ENCODE measurements around the gene LCP1.
"Not testable (repeated sequence)": the region's sequence is repeated elsewhere in the genome, so short reads cannot be mapped to it uniquely, and the experiment has no call there.

Gene LCP1, protein sequence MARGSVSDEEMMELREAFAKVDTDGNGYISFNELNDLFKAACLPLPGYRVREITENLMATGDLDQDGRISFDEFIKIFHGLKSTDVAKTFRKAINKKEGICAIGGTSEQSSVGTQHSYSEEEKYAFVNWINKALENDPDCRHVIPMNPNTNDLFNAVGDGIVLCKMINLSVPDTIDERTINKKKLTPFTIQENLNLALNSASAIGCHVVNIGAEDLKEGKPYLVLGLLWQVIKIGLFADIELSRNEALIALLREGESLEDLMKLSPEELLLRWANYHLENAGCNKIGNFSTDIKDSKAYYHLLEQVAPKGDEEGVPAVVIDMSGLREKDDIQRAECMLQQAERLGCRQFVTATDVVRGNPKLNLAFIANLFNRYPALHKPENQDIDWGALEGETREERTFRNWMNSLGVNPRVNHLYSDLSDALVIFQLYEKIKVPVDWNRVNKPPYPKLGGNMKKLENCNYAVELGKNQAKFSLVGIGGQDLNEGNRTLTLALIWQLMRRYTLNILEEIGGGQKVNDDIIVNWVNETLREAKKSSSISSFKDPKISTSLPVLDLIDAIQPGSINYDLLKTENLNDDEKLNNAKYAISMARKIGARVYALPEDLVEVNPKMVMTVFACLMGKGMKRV

GRCh38 chr13:46181840-46182490 lies at the start of gene LCP1:
TSS of gene LCP1 (minus strand) at chr13:46182177. CDS start at chr13:46159662, 22,515 bp downstream.
- peak; percentile 48 for DNase-seq

DNA sequence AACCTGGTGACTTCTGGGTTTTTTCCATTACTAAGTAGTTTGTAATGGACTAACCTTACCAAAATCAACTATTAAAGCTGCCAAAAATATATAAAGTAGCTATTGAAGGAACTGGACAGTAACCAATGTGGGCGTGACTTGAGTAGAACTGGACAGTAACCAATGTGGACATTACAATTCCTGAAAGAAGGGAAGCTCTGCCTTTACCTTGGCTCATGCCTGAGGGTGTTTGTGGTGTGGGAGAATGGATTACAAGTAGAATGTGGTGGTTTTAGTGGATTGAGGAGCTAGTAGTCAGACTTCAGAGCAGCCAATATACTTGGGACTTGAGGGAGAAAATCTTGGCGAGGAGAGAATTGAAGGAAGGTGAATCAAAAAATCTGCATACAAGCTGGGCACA lies 47.3 kb upstream of the LCP1 start:
- no peak for DNase-seq

DNA sequence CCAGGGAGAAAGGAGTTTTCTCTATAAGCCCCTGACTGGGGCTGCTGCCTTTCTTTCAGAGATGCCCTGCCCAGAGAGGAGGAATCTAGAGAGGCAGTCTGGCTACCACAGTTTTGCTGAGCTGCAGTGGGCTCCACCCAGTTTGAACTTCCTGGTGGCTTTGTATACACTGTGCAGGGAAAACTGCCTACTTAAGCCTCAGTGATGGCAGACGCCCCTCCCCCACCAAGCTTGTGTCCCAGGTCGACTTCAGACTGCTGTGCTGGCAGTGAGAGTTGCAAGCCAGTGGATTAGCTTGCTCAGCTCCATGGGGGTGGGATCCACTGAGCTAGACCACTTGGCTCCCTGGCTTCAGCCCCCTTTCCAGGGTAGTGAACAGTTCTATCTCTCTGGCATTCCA lies 38.3 kb upstream of the LCP1 start:
- DNase-seq: not testable (repeated sequence)

GRCh38 chr13:46214741-46215140 lies 32.8 kb upstream of the LCP1 start:
- DNase-seq: not testable (repeated sequence)

GRCh38 chr13:46213242-46213641 lies 31.3 kb upstream of the LCP1 start:
- no peak for DNase-seq

DNA sequence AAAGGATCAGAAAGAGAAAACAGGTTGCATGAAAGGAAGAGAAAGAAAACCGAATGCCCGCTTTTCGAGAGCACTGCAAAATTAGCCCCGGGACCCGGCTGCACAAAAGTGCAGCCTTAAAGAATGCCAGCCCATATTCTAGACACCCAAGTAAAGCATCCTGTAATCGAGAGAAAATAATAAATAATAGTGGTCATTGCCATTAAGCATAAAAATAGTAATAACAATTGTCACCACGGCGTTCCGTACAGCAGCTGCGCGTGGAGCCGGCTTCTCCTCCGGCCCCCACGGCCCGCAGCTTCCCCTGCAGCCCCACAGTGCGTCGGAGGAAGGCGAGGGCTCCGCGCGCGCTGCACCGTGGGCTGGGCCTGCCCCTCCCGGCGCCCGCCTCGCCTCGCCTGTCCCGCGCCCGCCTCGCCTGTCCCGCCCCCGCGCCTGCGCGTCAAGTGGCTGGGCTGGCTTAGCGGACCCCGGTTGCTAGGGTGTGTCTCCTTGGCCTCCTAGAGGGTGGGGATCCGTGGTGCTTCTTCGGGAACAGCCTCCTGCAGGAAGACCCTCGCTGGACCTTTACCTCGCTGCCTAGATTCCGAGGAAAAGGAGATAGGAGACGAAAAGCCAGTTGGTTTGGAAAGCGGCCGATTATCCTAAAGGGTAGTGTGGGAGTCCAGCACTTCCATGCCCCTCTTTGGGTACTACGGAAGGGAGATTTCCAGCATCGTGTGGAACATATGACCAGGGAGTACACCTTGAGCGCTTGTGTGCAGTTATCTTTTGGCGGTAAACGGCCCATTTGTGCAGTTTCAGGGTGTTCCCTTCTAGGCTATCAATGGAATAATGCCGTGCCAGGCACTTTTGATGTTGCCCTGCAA lies 29.7 kb upstream of the LCP1 start, which contains the start of gene LRRC63:
LRRC63 (plus strand) TSS at position 446 of the 869 bp plus-strand sequence. CDS start 1,107 bp downstream, outside the sequence.
- DNase-seq: peak; percentile 79

DNA sequence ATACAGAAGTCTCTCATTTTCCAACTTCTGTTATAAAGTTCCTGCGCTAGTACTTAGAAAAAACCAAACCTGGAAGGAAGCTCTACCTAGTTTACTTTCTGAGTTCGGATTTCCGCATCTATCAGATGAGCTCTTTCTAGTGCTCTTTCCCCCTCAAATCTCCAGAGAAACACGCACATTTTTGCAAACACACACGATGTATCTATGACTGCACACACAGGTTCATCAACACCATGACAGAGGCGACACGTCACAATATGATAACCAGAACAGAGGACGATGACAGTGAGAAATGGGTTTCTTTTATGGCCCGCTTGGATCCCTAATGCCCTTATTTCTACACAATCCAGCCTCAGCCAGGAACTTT lies 29.1 kb upstream of the LCP1 start:
- no peak for DNase-seq

- DNase-seq: no peak
Observed at GRCh38 chr13:46210362-46211083, 28.5 kb upstream of the LCP1 start.

DNA sequence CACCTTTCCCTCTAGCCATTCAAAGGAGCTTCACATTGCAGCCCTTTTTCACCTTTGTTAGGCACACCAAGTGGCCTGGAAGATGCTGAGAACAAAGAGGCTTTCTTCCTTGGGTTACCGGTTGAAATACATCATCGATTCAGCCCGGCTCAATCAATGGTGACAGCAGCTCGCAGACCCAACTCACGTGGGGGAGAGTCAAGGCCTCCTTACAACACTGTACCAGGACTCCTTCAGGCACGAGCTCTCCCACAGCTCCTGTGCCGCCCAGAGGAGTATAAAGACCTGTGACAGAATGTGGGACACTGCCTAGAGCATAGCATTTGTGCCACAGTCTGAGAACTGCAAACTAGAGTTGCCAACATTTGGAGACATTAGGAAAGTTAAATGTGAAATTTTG lies 25.9 kb upstream of the LCP1 start:
- no peak for DNase-seq

- no peak for DNase-seq
Observed at GRCh38 chr13:46206143-46206542, 24.2 kb upstream of the LCP1 start.

DNA sequence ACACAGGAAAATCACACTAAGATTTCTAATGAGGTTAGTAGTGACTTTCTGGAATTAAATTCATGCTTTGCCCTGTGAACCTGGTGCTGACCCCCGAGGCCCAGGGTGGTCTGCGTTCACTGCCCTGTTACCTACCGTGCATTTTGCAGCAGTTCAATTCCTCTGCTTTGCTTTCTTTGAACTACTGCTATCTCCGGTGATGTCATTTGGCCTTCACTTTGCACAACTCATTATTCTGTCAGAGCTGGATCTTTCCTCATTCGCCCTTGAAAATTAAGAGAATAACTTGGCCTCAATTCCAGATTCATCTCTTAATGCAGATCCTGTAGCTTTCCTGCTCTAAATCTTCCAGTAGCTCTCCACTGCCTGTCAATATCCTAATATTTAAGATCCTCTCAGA lies 21.0 kb upstream of the LCP1 start:
- no peak for DNase-seq

DNA sequence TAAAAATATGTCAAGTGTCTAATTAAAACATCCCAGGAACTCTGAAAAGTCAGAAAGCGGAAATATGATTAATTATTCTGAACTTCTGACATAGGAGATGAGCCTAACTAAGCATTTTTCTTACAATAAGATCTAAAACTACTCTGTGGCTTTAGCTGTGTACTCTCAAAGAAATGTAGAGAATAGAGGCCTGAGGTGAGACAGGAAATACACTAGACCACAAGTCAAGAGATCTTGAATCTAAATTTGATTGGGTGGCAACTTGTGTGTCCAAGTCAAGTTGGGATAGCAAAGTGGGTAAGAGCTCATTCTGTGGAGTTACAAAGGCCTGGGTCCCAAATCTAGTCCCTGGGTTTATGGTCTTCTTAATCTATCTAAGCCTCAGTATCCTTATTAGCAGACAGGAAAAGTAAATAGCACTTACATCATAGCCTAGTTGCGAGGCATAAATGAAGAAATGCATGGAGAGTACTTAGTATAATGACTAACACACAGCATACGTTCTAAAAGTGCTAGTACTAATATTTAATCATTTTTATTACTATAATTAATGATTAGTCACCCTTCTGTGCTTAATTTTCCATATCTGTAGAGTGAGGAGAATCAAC lies 20.3 kb upstream of the LCP1 start:
- no peak for DNase-seq

DNA sequence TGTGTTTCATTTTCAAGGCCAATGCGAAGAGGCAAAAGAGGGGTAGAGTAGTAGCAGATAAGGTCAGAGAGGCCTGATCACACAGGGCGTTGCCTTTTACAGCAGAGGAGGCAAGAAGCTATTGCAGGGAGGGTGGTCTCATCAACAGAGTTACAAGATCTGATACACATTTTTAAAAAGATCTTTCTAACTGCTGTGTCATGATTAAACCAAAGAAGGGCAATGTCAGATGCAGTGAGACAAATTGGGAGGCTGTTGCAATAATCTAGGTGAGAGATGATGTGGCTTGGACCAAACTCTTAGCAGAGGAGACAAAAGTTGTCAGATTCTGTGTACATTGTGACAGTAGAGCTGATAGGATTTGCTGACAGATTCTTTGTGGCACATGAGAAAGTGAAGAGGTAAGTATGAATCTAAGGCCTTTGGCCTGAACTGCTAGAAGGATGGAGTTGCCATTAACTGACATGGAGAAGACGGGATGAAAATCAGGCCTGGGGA lies 16.8 kb upstream of the LCP1 start:
- DNase-seq: no peak

DNA sequence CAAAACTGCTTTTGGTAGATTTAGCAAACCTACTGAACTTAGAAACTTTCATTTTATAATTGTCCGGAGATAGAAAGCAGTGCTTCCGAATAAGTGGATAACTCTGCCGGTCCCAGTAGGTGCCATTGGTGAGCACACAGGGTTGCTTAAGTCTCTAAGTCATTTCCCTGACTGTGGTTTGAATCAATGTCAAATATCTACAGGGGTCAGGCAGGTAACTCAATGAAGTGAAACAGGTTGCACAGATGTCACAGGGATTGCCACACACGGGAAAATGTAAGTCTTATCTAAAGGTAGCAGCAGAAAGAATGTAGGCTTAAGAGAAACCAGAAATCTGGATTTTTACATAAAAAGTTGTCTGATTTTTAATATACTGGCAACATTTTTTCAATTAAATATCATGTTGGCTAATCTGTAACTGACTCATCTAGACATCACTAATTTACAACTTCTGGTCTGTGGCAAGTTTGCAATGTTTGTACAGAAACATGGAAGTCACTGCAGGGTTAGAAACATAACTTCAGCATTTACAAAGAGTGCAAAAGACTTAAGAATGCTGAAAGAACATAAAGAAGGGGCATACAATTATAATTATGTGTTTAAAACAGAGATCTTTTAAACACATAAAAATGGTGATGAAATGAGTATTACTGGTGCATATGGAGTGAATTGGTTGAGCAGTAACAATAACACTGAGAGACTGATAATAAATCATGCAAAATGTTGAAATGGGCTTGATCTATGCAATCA lies 15.5 kb upstream of the LCP1 start:
- DNase-seq: no peak

DNA sequence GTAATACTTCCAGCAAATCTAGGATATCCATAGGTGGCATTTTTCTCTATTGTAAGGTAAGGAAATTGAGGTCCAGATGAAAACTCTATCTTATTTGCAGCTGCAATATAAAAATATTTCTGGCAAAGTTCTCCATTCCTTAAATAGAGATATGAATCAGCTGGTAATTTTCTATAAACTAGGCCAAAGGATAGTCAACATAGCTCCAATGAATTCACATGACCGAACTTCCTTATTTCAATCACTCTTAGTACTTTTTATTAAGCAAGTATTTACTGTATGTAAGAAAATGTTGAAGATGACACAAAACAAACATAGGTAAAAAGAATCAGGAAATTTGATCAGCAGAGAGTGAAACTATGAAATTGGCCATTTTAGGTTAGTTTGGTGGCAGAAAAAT lies 13.0 kb upstream of the LCP1 start:
- DNase-seq: no peak

DNA sequence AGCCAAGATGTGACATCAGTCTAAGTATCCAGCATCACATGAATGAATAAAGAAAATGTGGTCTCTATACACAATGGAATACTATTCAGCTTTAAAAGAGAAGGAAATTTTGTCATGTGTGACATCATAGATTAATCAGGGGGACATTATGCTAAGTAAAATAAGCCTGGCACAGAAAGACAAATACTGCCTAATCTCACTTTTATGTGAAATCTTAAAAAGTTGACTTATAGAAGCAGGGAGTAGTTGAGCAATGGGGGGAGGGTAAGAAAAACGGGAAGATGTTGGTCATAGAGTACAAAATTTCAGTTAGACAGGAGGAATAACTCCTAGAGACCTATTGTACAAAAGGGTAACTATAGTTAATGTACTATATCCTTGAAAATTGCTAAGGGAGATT lies 10.4 kb upstream of the LCP1 start:
- no peak for DNase-seq

- no peak for DNase-seq
Observed at GRCh38 chr13:46185634-46186033, 3.7 kb upstream of the LCP1 start.

DNA sequence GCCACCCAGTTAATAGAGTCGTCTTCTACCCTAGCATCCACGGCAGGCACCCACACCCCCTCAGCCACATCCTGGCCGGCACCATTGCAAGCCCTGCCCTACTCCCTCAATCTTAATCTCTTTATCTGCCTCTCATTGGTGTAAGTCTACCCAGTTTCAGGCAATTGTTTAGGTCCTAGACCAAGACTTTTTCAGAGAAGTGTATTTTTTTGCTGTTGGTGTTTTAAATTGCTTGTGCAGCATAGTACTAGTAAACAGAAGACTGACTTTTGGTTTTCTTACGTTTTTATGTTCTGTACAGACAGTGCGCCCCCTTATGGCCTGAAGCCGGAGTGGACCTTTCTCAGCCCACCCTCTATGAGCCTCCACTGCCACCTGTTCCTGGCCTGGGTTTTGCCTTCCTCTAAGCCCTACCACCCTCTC lies 2.3 kb upstream of the LCP1 start:
- peak; percentile 71 for DNase-seq

- DNase-seq: no peak
Observed at GRCh38 chr13:46183018-46183946, 1.3 kb upstream of the LCP1 start.

- DNase-seq: no peak
Observed at GRCh38 chr13:46182491-46182877, 507 bp upstream of the LCP1 start.
